Measurements from ENCODE around the gene CCT7.
A peak's percentile ranks its signal among the peaks of the same experiment; 100 is the strongest.

The CCT7 gene

GRCh38 chr2:73268366-73268829 lies 34.3 kb downstream of the CCT7 start:
- peaks cover 0 to 3% of the 10 kb centered on the region in 2 donors for H3K36me3 ChIP-seq (replicated peaks in 1 of 2; ENCODE audit: control insufficient read depth in 2 of 2, insufficient read depth in 2 of 2, low read length in 2 of 2)
- H3K4me1 ChIP-seq (ENCODE audit: control insufficient read depth in 2 of 2, insufficient read depth in 1 of 2, low read depth in 1 of 2, low read length in 2 of 2): peaks cover 0 to 16% of the 10 kb centered on the region in 2 donors
- H3K14ac ChIP-seq (ENCODE audit: low read length): no peak overlapping the region
- H2AFZ ChIP-seq (ENCODE audit: low read length): no peak overlapping the region
- peak overlapping the region; percentile 10 for H3K4ac ChIP-seq (ENCODE audit: low read length)
- no peak for DNase-seq (ENCODE audit: low spot score)
- H3K4me3 ChIP-seq (ENCODE audit: low read length in 2 of 2): peak overlapping the region in 1 of 2 donors; percentile 70
- H3K9ac ChIP-seq (ENCODE audit: low read depth, low read length, poor library complexity): peak overlapping the region; percentile 79
- H2BK12ac ChIP-seq (ENCODE audit: low read length): no peak overlapping the region
- no peak overlapping the region for H3K27ac ChIP-seq (replicated peaks; ENCODE audit: low read length)
- peak overlapping the region; percentile 84 for H3K4me2 ChIP-seq (ENCODE audit: insufficient read depth, low read length, poor library complexity, severe bottlenecking)
- H2BK120ac ChIP-seq (ENCODE audit: low read depth, low read length): peak overlapping the region; percentile 88
- H3K18ac ChIP-seq (ENCODE audit: low read length): peak overlapping the region; percentile 88
- H3K23ac ChIP-seq (ENCODE audit: low read depth, low read length, poor library complexity): peak overlapping the region; percentile 95
- peaks cover 7% of the 10 kb centered on the region for H3K79me1 ChIP-seq (ENCODE audit: low read depth, low read length)
- peaks cover 0 to under 1% of the 10 kb centered on the region in 2 donors for H3K9me3 ChIP-seq (replicated peaks in 1 of 2; ENCODE audit: control insufficient read depth in 2 of 2, insufficient read depth in 1 of 2, low read depth in 1 of 2, low read length in 2 of 2)
- peak overlapping the region; percentile 61 for H2AK5ac ChIP-seq (ENCODE audit: low read depth, low read length)
- no peak overlapping the region for H2BK5ac ChIP-seq (ENCODE audit: low read length)
- peaks cover 0 to 29% (median 8%) of the 10 kb centered on the region in 3 experiments for H3K27me3 ChIP-seq (ENCODE audit: control insufficient read depth in 3 of 3, insufficient read depth in 3 of 3, low read depth in 1 of 3, low read length in 3 of 3)
- peak overlapping the region; percentile 69 for H2BK15ac ChIP-seq (ENCODE audit: low read length)
- H4K8ac ChIP-seq (ENCODE audit: low read depth, low read length): no peak overlapping the region
- H4K91ac ChIP-seq (ENCODE audit: low read depth, low read length, poor library complexity): no peak overlapping the region
- no CpG with 5 or more reads among the region's 14 CpGs for WGBS, 2 donors (ENCODE audit: extremely low coverage in 2 of 2, insufficient read length in 2 of 2, insufficient replicate concordance in 1 of 2)

GRCh38 chr2:73268830-73269685 lies 35.0 kb downstream of the CCT7 start:
- peak overlapping the region in 1 of 2 donors; percentile 70 for H3K4me3 ChIP-seq (ENCODE audit: low read length in 2 of 2)
- peak overlapping the region; percentile 95 for H3K23ac ChIP-seq (ENCODE audit: low read depth, low read length, poor library complexity)
- H2BK12ac ChIP-seq (ENCODE audit: low read length): no peak overlapping the region
- no peak overlapping the region for H3K14ac ChIP-seq (ENCODE audit: low read length)
- H2AK5ac ChIP-seq (ENCODE audit: low read depth, low read length): peak overlapping the region; percentile 61
- peak overlapping the region; percentile 84 for H3K4me2 ChIP-seq (ENCODE audit: insufficient read depth, low read length, poor library complexity, severe bottlenecking)
- peak overlapping the region; percentile 10 for H3K4ac ChIP-seq (ENCODE audit: low read length)
- H3K9ac ChIP-seq (ENCODE audit: low read depth, low read length, poor library complexity): peak overlapping the region; percentile 79
- H2BK5ac ChIP-seq (ENCODE audit: low read length): no peak overlapping the region
- peaks cover 0 to 2% of the 10 kb centered on the region in 2 donors for H3K9me3 ChIP-seq (replicated peaks in 1 of 2; ENCODE audit: control insufficient read depth in 2 of 2, insufficient read depth in 1 of 2, low read depth in 1 of 2, low read length in 2 of 2)
- peak overlapping the region; percentile 69 for H2BK15ac ChIP-seq (ENCODE audit: low read length)
- H3K4me1 ChIP-seq (ENCODE audit: control insufficient read depth in 2 of 2, insufficient read depth in 1 of 2, low read depth in 1 of 2, low read length in 2 of 2): peaks cover 0 to 16% of the 10 kb centered on the region in 2 donors
- H3K18ac ChIP-seq (ENCODE audit: low read length): peak overlapping the region; percentile 88
- H4K8ac ChIP-seq (ENCODE audit: low read depth, low read length): peak overlapping the region; percentile 25
- H3K27me3 ChIP-seq (ENCODE audit: control insufficient read depth in 3 of 3, insufficient read depth in 3 of 3, low read depth in 1 of 3, low read length in 3 of 3): peaks cover 0 to 29% (median 8%) of the 10 kb centered on the region in 3 experiments
- H2AFZ ChIP-seq (ENCODE audit: low read length): no peak overlapping the region
- H3K79me1 ChIP-seq (ENCODE audit: low read depth, low read length): peaks cover 7% of the 10 kb centered on the region
- H3K27ac ChIP-seq (replicated peaks; ENCODE audit: low read length): no peak overlapping the region
- no CpG with 5 or more reads among the region's 113 CpGs for WGBS, 2 donors (ENCODE audit: extremely low coverage in 2 of 2, insufficient read length in 2 of 2, insufficient replicate concordance in 1 of 2)
- H2BK120ac ChIP-seq (ENCODE audit: low read depth, low read length): peak overlapping the region; percentile 88
- no peaks in the 10 kb centered on the region for H3K36me3 ChIP-seq (replicated peaks in 1 of 2; ENCODE audit: control insufficient read depth in 2 of 2, insufficient read depth in 2 of 2, low read length in 2 of 2)
- no peak for DNase-seq (ENCODE audit: low spot score)
- H4K91ac ChIP-seq (ENCODE audit: low read depth, low read length, poor library complexity): no peak overlapping the region

GRCh38 chr2:73269686-73270465 lies 35.8 kb downstream of the CCT7 start:
- Histone ChIP-seq H3K9me3 (replicated peaks in 1 of 2; ENCODE audit: control insufficient read depth in 2 of 2, insufficient read depth in 1 of 2, low read depth in 1 of 2, low read length in 2 of 2) (peaks cover 0 to 2% of the 10 kb centered on the region in 2 donors), H3K79me1 (ENCODE audit: low read depth, low read length) (peaks cover 7% of the 10 kb centered on the region), H3K36me3 (replicated peaks in 1 of 2; ENCODE audit: control insufficient read depth in 2 of 2, insufficient read depth in 2 of 2, low read length in 2 of 2) (no peaks in the 10 kb centered on the region), H2BK5ac (ENCODE audit: low read length) (no peak overlapping the region), H3K18ac (ENCODE audit: low read length) (peak overlapping the region; percentile 50), H3K27ac (replicated peaks; ENCODE audit: low read length) (no peak overlapping the region), H2BK120ac (ENCODE audit: low read depth, low read length) (no peak overlapping the region), H3K23ac (ENCODE audit: low read depth, low read length, poor library complexity) (no peak overlapping the region), H3K9ac (ENCODE audit: low read depth, low read length, poor library complexity) (peak overlapping the region; percentile 32), H3K4me3 (ENCODE audit: low read length in 2 of 2) (peak overlapping the region in 1 of 2 donors; percentile 70), H4K8ac (ENCODE audit: low read depth, low read length) (no peak overlapping the region), H3K4ac (ENCODE audit: low read length) (no peak overlapping the region), H2BK12ac (ENCODE audit: low read length) (no peak overlapping the region), H2BK15ac (ENCODE audit: low read length) (no peak overlapping the region), H4K91ac (ENCODE audit: low read depth, low read length, poor library complexity) (no peak overlapping the region), H2AFZ (ENCODE audit: low read length) (no peak overlapping the region), H3K4me1 (ENCODE audit: control insufficient read depth in 2 of 2, insufficient read depth in 1 of 2, low read depth in 1 of 2, low read length in 2 of 2) (peaks cover 0 to 16% of the 10 kb centered on the region in 2 donors), H3K27me3 (ENCODE audit: control insufficient read depth in 3 of 3, insufficient read depth in 3 of 3, low read depth in 1 of 3, low read length in 3 of 3) (peaks cover 0 to 29% (median 8%) of the 10 kb centered on the region in 3 experiments), H3K4me2 (ENCODE audit: insufficient read depth, low read length, poor library complexity, severe bottlenecking) (peak overlapping the region; percentile 84), H3K14ac (ENCODE audit: low read length) (no peak overlapping the region), H2AK5ac (ENCODE audit: low read depth, low read length) (no peak overlapping the region)
- no CpG with 5 or more reads among the region's 22 CpGs for WGBS, 2 donors (ENCODE audit: extremely low coverage in 2 of 2, insufficient read length in 2 of 2, insufficient replicate concordance in 1 of 2)
- DNase-seq (ENCODE audit: low spot score): no peak

Measured in neuronal stem cell (in vitro differentiated cells).